GM21619 (cell line): ENCODE measurements around the gene SMIM7.

ENCODE experiments used
- ATAC-seq: cut with Tn5 transposase; IDR thresholded peaks from one replicate; pipeline ENCODE4 v1.9.1; 2021; ENCODE audit not compliant: unreplicated experiment

SMIM7 gene

DNA sequence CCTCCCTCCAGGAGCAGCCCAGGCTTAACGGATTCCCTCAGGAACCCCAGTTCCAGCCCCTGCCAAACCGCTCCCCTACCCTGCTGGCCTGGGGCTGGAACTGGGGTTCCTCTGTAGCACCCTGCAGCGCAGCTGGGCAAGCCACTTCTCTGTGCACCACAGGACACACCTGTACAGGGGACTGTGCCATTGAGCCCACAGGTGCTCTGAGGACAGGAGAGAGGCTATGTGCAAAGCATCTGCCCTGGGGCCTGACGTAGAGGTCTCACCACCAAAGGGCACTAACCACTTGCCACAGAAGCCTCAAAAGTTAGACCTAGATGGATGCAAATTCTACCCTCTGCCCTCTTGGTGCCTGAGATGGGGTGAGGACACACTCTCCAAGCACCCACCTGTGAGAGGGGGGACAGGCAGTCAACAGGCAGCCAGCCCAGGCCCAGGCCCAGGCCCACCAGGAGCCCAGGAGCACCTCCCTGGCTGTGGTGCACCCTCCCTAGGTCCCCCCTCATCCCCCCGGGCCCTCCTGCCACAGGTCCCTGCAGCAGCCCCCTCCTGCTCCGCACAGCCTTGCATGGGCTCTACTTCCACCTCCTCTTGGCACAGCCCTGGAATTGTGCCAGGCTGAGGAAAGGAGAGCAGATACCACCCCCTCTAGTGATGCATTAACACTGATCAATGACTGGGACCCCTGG is 60.1 kb downstream of the SMIM7 start:
- ATAC-seq, result no peak

DNA sequence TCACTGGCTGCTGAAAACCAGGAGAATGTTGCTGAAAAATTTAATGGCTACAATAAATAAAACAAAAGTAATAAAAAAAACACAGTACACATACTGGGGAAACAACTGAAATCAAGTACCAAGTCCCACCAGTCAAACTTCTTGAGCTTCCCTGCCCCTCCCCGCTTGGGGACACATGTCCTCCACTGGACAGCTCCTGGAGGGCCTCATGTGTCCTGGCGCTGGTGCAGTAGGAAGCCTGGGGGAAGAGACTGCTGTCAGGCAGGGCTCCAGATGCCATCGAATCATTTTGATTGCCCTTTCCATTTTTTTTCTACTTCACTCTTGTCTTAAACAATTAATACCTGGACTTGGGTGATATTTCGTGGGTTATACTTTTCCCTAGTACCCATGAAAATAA is 61.1 kb downstream of the SMIM7 start:
- no peak for ATAC-seq

DNA sequence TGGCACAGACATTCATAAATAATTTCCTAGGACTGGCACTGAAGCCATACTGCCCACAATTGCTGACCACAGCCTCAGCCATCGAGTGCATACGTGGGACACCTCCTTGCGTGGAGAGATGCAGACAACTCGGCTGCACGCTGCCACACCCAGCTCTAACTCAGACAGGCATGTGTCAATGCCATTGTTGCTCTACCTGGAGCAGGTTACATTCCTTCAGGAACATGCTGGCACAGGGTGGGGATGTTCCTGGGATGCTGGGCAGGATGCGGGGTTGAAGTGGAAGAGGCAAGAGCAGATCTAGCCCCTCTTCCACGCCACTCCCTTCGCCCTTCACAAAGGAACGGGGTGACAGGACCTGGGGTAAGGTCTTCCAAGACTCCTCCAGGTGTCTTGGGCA is 63.5 kb downstream of the SMIM7 start:
- no peak for ATAC-seq
